Gastroesophageal sphincter (tissue), 3 donors: ENCODE results near the gene MRPS22.

Source experiments
- CTCF ChIP-seq, 4 experiments: fragments of 200-600 bp in 2 of 4; fragments of 450-650 bp in 2 of 4; sonication (generic) in 1 of 4; IDR thresholded peaks; one replicate each; pipeline ENCODE4 v1.5.1; 2017 to 2019; ENCODE audit warnings: antibody characterized with exemption in 4 of 4, mild to moderate bottlenecking in 2 of 4, moderate library complexity in 2 of 4
- POLR2A ChIP-seq, 2 donors: fragments of 450-650 bp; IDR thresholded peaks; one replicate each; pipeline ENCODE4 v1.6.1; 2017; ENCODE audit warnings: antibody characterized with exemption in 2 of 2, mild to moderate bottlenecking in 2 of 2, moderate library complexity in 1 of 2

GRCh38 chr3:139325551-139325950 is 18.3 kb upstream of the MRPS22 start:
- TF ChIP-seq CTCF (IDR thresholded peaks at IDR 0.05) (no peak), POLR2A (IDR thresholded peaks at IDR 0.05) (no peak)
